ENCODE results near the gene KLF2. TPM values are rescaled to one million over a fixed set of nuclear protein-coding genes. Genes with fewer than 3 reads are reported as not detected.

The KLF2 gene
- total RNA-seq, 1 experiment from 2014 or later, result 2.3 TPM

- no peaks in the 10 kb centered on the region for H3K9me3 ChIP-seq (replicated peaks)
- no peak for DNase-seq
- H3K4me1 ChIP-seq, result no peaks in the 10 kb centered on the region
- peaks cover under 1% of the 10 kb centered on the region; the same call in 1 of the 2 replicates for H3K36me3 ChIP-seq
- H3K27me3 ChIP-seq, result no peaks in the 10 kb centered on the region
- H3K4me3 ChIP-seq, result no peak overlapping the region
- H3K27ac ChIP-seq, result no peak overlapping the region
Observed at GRCh38 chr19:16369664-16370576, 45.3 kb downstream of the KLF2 start.

GRCh38 chr19:16370641-16371391, 46.2 kb downstream of the KLF2 start:
- Histone ChIP-seq H3K4me3 (no peak overlapping the region), H3K9me3 (replicated peaks) (no peaks in the 10 kb centered on the region), H3K27me3 (no peaks in the 10 kb centered on the region), H3K27ac (no peak overlapping the region), H3K36me3 (peaks cover 4% of the 10 kb centered on the region; the same call in 1 of the 2 replicates), H3K4me1 (no peaks in the 10 kb centered on the region)
- DNase-seq, result no peak

- Histone ChIP-seq H3K36me3 (peaks cover 8% of the 10 kb centered on the region; the same call in 1 of the 2 replicates), H3K27me3 (no peaks in the 10 kb centered on the region), H3K9me3 (replicated peaks) (no peaks in the 10 kb centered on the region), H3K4me3 (no peak overlapping the region), H3K27ac (no peak overlapping the region), H3K4me1 (no peaks in the 10 kb centered on the region)
- no peak for DNase-seq
Observed at GRCh38 chr19:16371540-16371986, 46.9 kb downstream of the KLF2 start.

- peaks cover 12% of the 10 kb centered on the region for H3K36me3 ChIP-seq
- H3K27ac ChIP-seq, result no peak overlapping the region
- no peak overlapping the region for H3K4me3 ChIP-seq
- no peaks in the 10 kb centered on the region for H3K27me3 ChIP-seq
- DNase-seq, result no peak
- no peaks in the 10 kb centered on the region for H3K9me3 ChIP-seq (replicated peaks)
- peaks cover under 1% of the 10 kb centered on the region; the same call in 1 of the 2 replicates for H3K4me1 ChIP-seq
Observed at GRCh38 chr19:16372065-16372915, 47.7 kb downstream of the KLF2 start.

GRCh38 chr19:16373079-16373478, 48.5 kb downstream of the KLF2 start:
- H3K36me3 ChIP-seq, result peaks cover 12% of the 10 kb centered on the region
- no peaks in the 10 kb centered on the region for H3K9me3 ChIP-seq (replicated peaks)
- H3K27ac ChIP-seq, result no peak overlapping the region
- no peak for DNase-seq
- no peak overlapping the region for H3K4me3 ChIP-seq
- H3K4me1 ChIP-seq, result peaks cover 3% of the 10 kb centered on the region; the same call in 1 of the 2 replicates
- no peaks in the 10 kb centered on the region for H3K27me3 ChIP-seq

- H3K4me3 ChIP-seq, result no peak overlapping the region
- H3K9me3 ChIP-seq (replicated peaks), result no peaks in the 10 kb centered on the region
- H3K27ac ChIP-seq, result no peak overlapping the region
- DNase-seq, result no peak
- H3K4me1 ChIP-seq, result peaks cover 3% of the 10 kb centered on the region; the same call in 1 of the 2 replicates
- H3K27me3 ChIP-seq, result no peaks in the 10 kb centered on the region
- H3K36me3 ChIP-seq, result peaks cover 12% of the 10 kb centered on the region
Observed at GRCh38 chr19:16373532-16373931, 48.9 kb downstream of the KLF2 start.

- H3K36me3 ChIP-seq, result peaks cover 12% of the 10 kb centered on the region
- peaks cover 3% of the 10 kb centered on the region; the same call in 1 of the 2 replicates for H3K4me1 ChIP-seq
- no peak for DNase-seq
- H3K27ac ChIP-seq, result no peak overlapping the region
- no peaks in the 10 kb centered on the region for H3K27me3 ChIP-seq
- no peak overlapping the region for H3K4me3 ChIP-seq
- H3K9me3 ChIP-seq (replicated peaks), result no peaks in the 10 kb centered on the region
Observed at GRCh38 chr19:16373989-16374388, 49.4 kb downstream of the KLF2 start.

GRCh38 chr19:16374436-16374835, 49.8 kb downstream of the KLF2 start:
- H3K4me1 ChIP-seq, result peaks cover 3% of the 10 kb centered on the region; the same call in 1 of the 2 replicates

GRCh38 chr19:16375157-16375935, 50.7 kb downstream of the KLF2 start:
- no peak for DNase-seq
- H3K27me3 ChIP-seq, result no peaks in the 10 kb centered on the region
- H3K4me1 ChIP-seq, result peaks cover 3% of the 10 kb centered on the region; the same call in 1 of the 2 replicates
- H3K4me3 ChIP-seq, result no peak overlapping the region
- H3K9me3 ChIP-seq (replicated peaks), result no peaks in the 10 kb centered on the region
- H3K27ac ChIP-seq, result no peak overlapping the region
- H3K36me3 ChIP-seq, result peaks cover 12% of the 10 kb centered on the region

More at GRCh38 chr19:16374436-16374835, 49.8 kb downstream of the KLF2 start:
- no peak for DNase-seq
- Histone ChIP-seq H3K9me3 (replicated peaks) (no peaks in the 10 kb centered on the region), H3K36me3 (peaks cover 12% of the 10 kb centered on the region), H3K4me3 (no peak overlapping the region), H3K27ac (no peak overlapping the region), H3K27me3 (no peaks in the 10 kb centered on the region)

- no peak for DNase-seq
- H3K4me1 ChIP-seq, result peaks cover 3% of the 10 kb centered on the region; the same call in 1 of the 2 replicates
- no peaks in the 10 kb centered on the region for H3K9me3 ChIP-seq (replicated peaks)
- H3K27me3 ChIP-seq, result no peaks in the 10 kb centered on the region
- H3K27ac ChIP-seq, result no peak overlapping the region
- no peak overlapping the region for H3K4me3 ChIP-seq
- peaks cover 12% of the 10 kb centered on the region for H3K36me3 ChIP-seq
Observed at GRCh38 chr19:16375936-16376185, 51.2 kb downstream of the KLF2 start.

GRCh38 chr19:16376241-16376640, 51.6 kb downstream of the KLF2 start:
- Histone ChIP-seq H3K4me3 (no peak overlapping the region), H3K27me3 (no peaks in the 10 kb centered on the region), H3K27ac (no peak overlapping the region), H3K4me1 (peaks cover 3% of the 10 kb centered on the region; the same call in 1 of the 2 replicates), H3K9me3 (replicated peaks) (no peaks in the 10 kb centered on the region), H3K36me3 (peaks cover 12% of the 10 kb centered on the region)
- no peak for DNase-seq

GRCh38 chr19:16376649-16377048, 52.0 kb downstream of the KLF2 start:
- Histone ChIP-seq H3K36me3 (peaks cover 12% of the 10 kb centered on the region), H3K4me1 (peaks cover 3% of the 10 kb centered on the region; the same call in 1 of the 2 replicates), H3K27ac (no peak overlapping the region), H3K9me3 (replicated peaks) (no peaks in the 10 kb centered on the region), H3K27me3 (no peaks in the 10 kb centered on the region), H3K4me3 (no peak overlapping the region)
- DNase-seq, result peak; percentile 26 to 30

GRCh38 chr19:16377521-16377920, 52.9 kb downstream of the KLF2 start:
- Histone ChIP-seq H3K4me1 (peaks cover 3% of the 10 kb centered on the region; the same call in 1 of the 2 replicates), H3K9me3 (replicated peaks) (no peaks in the 10 kb centered on the region), H3K4me3 (no peak overlapping the region), H3K36me3 (peaks cover 12% of the 10 kb centered on the region), H3K27me3 (no peaks in the 10 kb centered on the region), H3K27ac (no peak overlapping the region)
- DNase-seq, result peak; percentile 58 to 59

Data from SJCRH30 (cell line).